ENCODE measurements around the gene C6orf58.

C6orf58 gene

GRCh38 chr6:127637830-127638409 is 60.9 kb downstream of the C6orf58 start:
- peak; percentile 28 for DNase-seq (ENCODE audit: low read depth)
- no peak overlapping the region for H3K4me3 ChIP-seq (ENCODE audit: control insufficient read depth, low read depth, low read length)
- TF ChIP-seq CTCF (conservative IDR thresholded peaks at IDR 0.05; ENCODE audit: control insufficient read depth, insufficient read depth, low read depth, low read length): no peak

Measured in fibroblast of mammary gland (primary cell).